ENCODE measurements around the gene MYO7A. TPM values are rescaled to one million over a fixed set of nuclear protein-coding genes. Genes with fewer than 3 reads are reported as not detected.

MYO7A gene
- total RNA-seq, 1 donor from 2014 or later, result 0.16 TPM

DNA sequence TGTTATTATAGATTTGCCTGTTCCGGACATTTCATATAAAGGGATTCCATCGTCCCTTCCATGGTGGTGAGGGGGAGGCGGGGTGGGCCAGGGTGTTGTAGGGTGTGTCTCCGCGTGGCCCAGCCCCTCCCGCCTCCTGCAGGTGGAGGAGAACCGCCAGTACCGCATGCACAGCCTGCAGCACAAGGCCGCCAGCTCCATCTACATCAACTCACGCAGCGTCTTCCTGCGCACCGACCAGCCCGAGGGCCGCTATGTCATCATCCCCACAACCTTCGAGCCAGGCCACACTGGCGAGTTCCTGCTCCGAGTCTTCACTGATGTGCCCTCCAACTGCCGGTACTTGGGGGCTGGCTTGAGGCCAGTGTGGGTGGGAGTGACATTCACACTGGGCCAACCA lies 7.5 kb upstream of the MYO7A start:
- Histone ChIP-seq H3K4me2 (ENCODE audit: low read length) (no peak overlapping the region), H3K27ac (ENCODE audit: low read depth, low read length) (no peak overlapping the region), H3K4me3 (ENCODE audit: insufficient read depth, low read depth, low read length) (no peak overlapping the region), H3K9ac (ENCODE audit: low read length) (no peak overlapping the region), H3K36me3 (ENCODE audit: insufficient read depth, low read length) (no peaks in the 10 kb centered on the region), H4K20me1 (ENCODE audit: insufficient read depth, low read length) (no peaks in the 10 kb centered on the region), H2AFZ (ENCODE audit: low read depth, low read length) (no peak overlapping the region), H3K79me2 (ENCODE audit: insufficient read depth, low read length) (no peaks in the 10 kb centered on the region), H3K27me3 (ENCODE audit: insufficient read depth, low read length) (no peaks in the 10 kb centered on the region), H3K4me1 (ENCODE audit: insufficient read depth, low read length) (peaks cover 6% of the 10 kb centered on the region), H3K9me3 (ENCODE audit: insufficient read depth, low read depth, low read length) (no peaks in the 10 kb centered on the region)
- H3K36me3 Mint-ChIP-seq (ENCODE audit: low read depth, unreplicated experiment), result peaks cover 29% of the 10 kb centered on the region
- TF ChIP-seq CTCF (IDR thresholded peaks at IDR 0.05; ENCODE audit: insufficient read depth, low read depth, low read length), result no peak
- TF ChIP-seq EZH2 (IDR thresholded peaks at IDR 0.05; ENCODE audit: insufficient read depth, low read length), result no peak
- FAIRE-seq (no peak), DNase-seq (ENCODE audit: low read depth) (no peak)
- H3K27ac Mint-ChIP-seq (ENCODE audit: unreplicated experiment), result no peak overlapping the region
- no peak overlapping the region for H3K4me3 Mint-ChIP-seq (ENCODE audit: unreplicated experiment)
- H3K9me3 Mint-ChIP-seq (ENCODE audit: unreplicated experiment), result no peaks in the 10 kb centered on the region
- no peaks in the 10 kb centered on the region for H3K4me1 Mint-ChIP-seq (ENCODE audit: low read depth, unreplicated experiment)
- peaks cover 1% of the 10 kb centered on the region for H3K27me3 Mint-ChIP-seq (ENCODE audit: low read depth, unreplicated experiment)

- Mint-ChIP-seq H3K9me3 (ENCODE audit: unreplicated experiment) (no peaks in the 10 kb centered on the region), H3K4me3 (ENCODE audit: unreplicated experiment) (no peak overlapping the region), H3K36me3 (ENCODE audit: low read depth, unreplicated experiment) (peaks cover 29% of the 10 kb centered on the region), H3K27me3 (ENCODE audit: low read depth, unreplicated experiment) (peaks cover 1% of the 10 kb centered on the region), H3K27ac (ENCODE audit: unreplicated experiment) (no peak overlapping the region), H3K4me1 (ENCODE audit: low read depth, unreplicated experiment) (no peaks in the 10 kb centered on the region)
- no peak overlapping the region for H3K27ac ChIP-seq (ENCODE audit: low read depth, low read length)
- peaks cover 6% of the 10 kb centered on the region for H3K4me1 ChIP-seq (ENCODE audit: insufficient read depth, low read length)
- FAIRE-seq, result no peak
- TF ChIP-seq CTCF (IDR thresholded peaks at IDR 0.05; ENCODE audit: insufficient read depth, low read depth, low read length), result no peak
- TF ChIP-seq EZH2 (IDR thresholded peaks at IDR 0.05; ENCODE audit: insufficient read depth, low read length), result no peak
- H3K4me3 ChIP-seq (ENCODE audit: insufficient read depth, low read depth, low read length), result no peak overlapping the region
- H3K79me2 ChIP-seq (ENCODE audit: insufficient read depth, low read length), result no peaks in the 10 kb centered on the region
- no peaks in the 10 kb centered on the region for H3K27me3 ChIP-seq (ENCODE audit: insufficient read depth, low read length)
- no peak overlapping the region for H3K9ac ChIP-seq (ENCODE audit: low read length)
- no peak overlapping the region for H3K4me2 ChIP-seq (ENCODE audit: low read length)
- H3K9me3 ChIP-seq (ENCODE audit: insufficient read depth, low read depth, low read length), result no peaks in the 10 kb centered on the region
- no peaks in the 10 kb centered on the region for H4K20me1 ChIP-seq (ENCODE audit: insufficient read depth, low read length)
- DNase-seq (ENCODE audit: low read depth), result no peak
- H2AFZ ChIP-seq (ENCODE audit: low read depth, low read length), result no peak overlapping the region
- no peaks in the 10 kb centered on the region for H3K36me3 ChIP-seq (ENCODE audit: insufficient read depth, low read length)
These were observed 6.9 kb upstream of the MYO7A start for GRCh38 chr11:77121096-77121640.

- H3K27me3 Mint-ChIP-seq (ENCODE audit: low read depth, unreplicated experiment), result peaks cover 4% of the 10 kb centered on the region
- TF ChIP-seq CTCF (IDR thresholded peaks at IDR 0.05; ENCODE audit: insufficient read depth, low read depth, low read length), result no peak
- no peak for TF ChIP-seq EZH2 (IDR thresholded peaks at IDR 0.05; ENCODE audit: insufficient read depth, low read length)
- DNase-seq (ENCODE audit: low read depth) (no peak), FAIRE-seq (no peak)
- H3K27ac ChIP-seq (ENCODE audit: low read depth, low read length), result no peak overlapping the region
- H3K36me3 Mint-ChIP-seq (ENCODE audit: low read depth, unreplicated experiment), result peaks cover 26% of the 10 kb centered on the region
- H2AFZ ChIP-seq (ENCODE audit: low read depth, low read length), result no peak overlapping the region
- no peaks in the 10 kb centered on the region for H3K36me3 ChIP-seq (ENCODE audit: insufficient read depth, low read length)
- no peaks in the 10 kb centered on the region for H3K27me3 ChIP-seq (ENCODE audit: insufficient read depth, low read length)
- H3K4me2 ChIP-seq (ENCODE audit: low read length), result no peak overlapping the region
- H3K27ac Mint-ChIP-seq (ENCODE audit: unreplicated experiment), result no peak overlapping the region
- no peaks in the 10 kb centered on the region for H3K9me3 ChIP-seq (ENCODE audit: insufficient read depth, low read depth, low read length)
- no peak overlapping the region for H3K9ac ChIP-seq (ENCODE audit: low read length)
- H3K4me1 ChIP-seq (ENCODE audit: insufficient read depth, low read length), result peaks cover 8% of the 10 kb centered on the region
- no peaks in the 10 kb centered on the region for H3K9me3 Mint-ChIP-seq (ENCODE audit: unreplicated experiment)
- H4K20me1 ChIP-seq (ENCODE audit: insufficient read depth, low read length), result no peaks in the 10 kb centered on the region
- no peaks in the 10 kb centered on the region for H3K79me2 ChIP-seq (ENCODE audit: insufficient read depth, low read length)
- H3K4me1 Mint-ChIP-seq (ENCODE audit: low read depth, unreplicated experiment), result no peaks in the 10 kb centered on the region
- no peak overlapping the region for H3K4me3 ChIP-seq (ENCODE audit: insufficient read depth, low read depth, low read length)
- no peak overlapping the region for H3K4me3 Mint-ChIP-seq (ENCODE audit: unreplicated experiment)
These were observed 6.0 kb upstream of the MYO7A start for GRCh38 chr11:77121876-77122575.
